HCT116 (cell line): ENCODE results near the gene CEACAM3. TPM values are rescaled to one million over a fixed set of nuclear protein-coding genes. Genes with fewer than 3 reads are reported as not detected.

Experiments used
- ATAC-seq: fragments of 200-7000 bp; cut with Tn5 transposase; 2 replicates; pipeline ENCODE4 v1.9.1; 2020; ENCODE audit warnings: mild to moderate bottlenecking, moderate library complexity
- BruUV-seq: library from RNA; stranded (reverse); fragments of 400-500 nt; replicated peaks from 2 replicates; lab custom pipeline; 2021; lab: Mats Ljungman, UMichigan
- CTCF ChIA-PET: fragments of 300-600 bp; sonication (Branson Sonifier 250); formaldehyde crosslinking; loops from one replicate; lab custom pipeline; 2021; ENCODE audit warnings: antibody characterized with exemption; lab: Charles Lee
- POLR2A ChIA-PET: fragments of 300-600, 350-600 bp; sonication (Branson Sonifier 250); formaldehyde crosslinking; loops from one replicate; lab custom pipeline; 2021; ENCODE audit warnings: antibody characterized with exemption; lab: Charles Lee
- RAD21 ChIA-PET, 2 experiments: fragments of 300-600 bp; sonication (Branson Sonifier 250); formaldehyde crosslinking; loops; one replicate each; lab custom pipeline; 2023; ENCODE audit warnings: low total read pairs in 2 of 2; ENCODE audit not compliant: uncharacterized antibody in 2 of 2, unreplicated experiment in 2 of 2, low non-redundant PET in 1 of 2; lab: Charles Lee
- DNase-seq: peaks from one replicate; pipeline ENCODE4 v3.0.0-alpha.2; 2010; ENCODE audit warnings: low read depth, low spot score
- H2AFZ ChIP-seq: fragments of 200-600 bp; shearing (Covaris generic), sonication (generic); 2 replicates; pipeline ENCODE4 v1.6.1; 2017; ENCODE audit warnings: low read depth, mixed run types, mixed read lengths, antibody characterized with exemption, low read length; ENCODE audit not compliant: poor library complexity, severe bottlenecking
- H3K27ac ChIP-seq: 2 replicates; pipeline ENCODE4 v1.5.1; 2012; ENCODE audit warnings: low read depth, low read length
- H3K27me3 ChIP-seq: fragments of 200-600 bp; sonication (generic); 2 replicates; pipeline ENCODE4 v1.6.1; 2016; ENCODE audit warnings: mixed run types, low read length, mixed read lengths; ENCODE audit not compliant: insufficient read depth
- H3K36me3 ChIP-seq, 2 experiments: fragments of 200-500 bp in 1 of 2; fragments of 200-600 bp in 1 of 2; sonication (Bioruptor generic) in 1 of 2; sonication (generic) in 1 of 2; 2 replicates each; pipeline versions ENCODE4 v1.5.1 to v1.6.1; 2014 to 2016; ENCODE audit warnings: low read length in 2 of 2, inconsistent platforms in 1 of 2, mixed read lengths in 1 of 2, mixed run types in 1 of 2; ENCODE audit not compliant: insufficient read depth in 2 of 2, control insufficient read depth in 1 of 2
- H3K4me1 ChIP-seq, 2 experiments: fragments of 200-600 bp in 1 of 2; sonication (generic) in 1 of 2; 2 replicates each; pipeline versions ENCODE4 v1.5.1 to v1.6.1; 2012 to 2017; ENCODE audit warnings: low read length in 2 of 2, inconsistent platforms in 1 of 2, mild to moderate bottlenecking in 1 of 2, mixed read lengths in 1 of 2, mixed run types in 1 of 2, moderate library complexity in 1 of 2; ENCODE audit not compliant: insufficient read depth in 2 of 2, control insufficient read depth in 1 of 2
- H3K4me2 ChIP-seq: fragments of 200-600 bp; sonication (generic); 2 replicates; pipeline ENCODE4 v1.6.1; 2017; ENCODE audit warnings: mixed run types, low read length, mixed read lengths
- H3K4me3 ChIP-seq, 2 experiments: fragments of 200-600 bp in 1 of 2; sonication (generic) in 1 of 2; replicated peaks in 1 of 2; 2 replicates each; pipeline ENCODE4 v1.5.1; 2011 to 2016; ENCODE audit warnings: low read length in 2 of 2, control low read depth in 1 of 2, low read depth in 1 of 2, mild to moderate bottlenecking in 1 of 2, mixed read lengths in 1 of 2, mixed run types in 1 of 2
- H3K79me2 ChIP-seq: fragments of 200-600 bp; sonication (generic); 2 replicates; pipeline ENCODE4 v1.6.1; 2017; ENCODE audit warnings: mild to moderate bottlenecking, mixed run types, low read length, moderate library complexity, mixed read lengths; ENCODE audit not compliant: insufficient read depth
- H3K9ac ChIP-seq: fragments of 200-600 bp; sonication (generic); 2 replicates; pipeline ENCODE4 v1.6.1; 2016; ENCODE audit warnings: low read length, mixed read lengths
- H3K9me2 ChIP-seq: fragments of 200-600 bp; sonication (generic), shearing (Covaris generic); 2 replicates; pipeline ENCODE4 v1.6.1; 2017; ENCODE audit warnings: mixed run types, mild to moderate bottlenecking, moderate library complexity; ENCODE audit not compliant: insufficient read depth
- H3K9me3 ChIP-seq, 2 experiments: fragments of 200-500 bp in 1 of 2; fragments of 200-600 bp in 1 of 2; sonication (Bioruptor generic) in 1 of 2; sonication (generic) in 1 of 2; 2 replicates each; pipeline ENCODE4 v1.6.1; 2014 to 2017; ENCODE audit warnings: low read length in 2 of 2, mixed read lengths in 2 of 2, inconsistent platforms in 1 of 2, low read depth in 1 of 2, mild to moderate bottlenecking in 1 of 2, mixed run types in 1 of 2, moderate library complexity in 1 of 2; ENCODE audit not compliant: control insufficient read depth in 1 of 2, insufficient read depth in 1 of 2
- H4K20me1 ChIP-seq: fragments of 200-600 bp; sonication (generic), shearing (Covaris generic); 2 replicates; pipeline ENCODE4 v1.6.1; 2017; ENCODE audit warnings: mixed run types, mild to moderate bottlenecking, moderate library complexity; ENCODE audit not compliant: insufficient read depth
- CEBPB ChIP-seq: IDR thresholded peaks from 2 replicates; pipeline ENCODE4 v1.6.1; 2012; ENCODE audit warnings: low read depth
- CTCF ChIP-seq, 3 experiments: fragments of 200-600 bp in 1 of 3; sonication (generic) in 1 of 3; IDR thresholded peaks in 2 of 3; conservative IDR thresholded peaks in 1 of 3; 2 replicates each; pipeline ENCODE4 v1.5.1; 2012 to 2017; ENCODE audit warnings: low read depth in 2 of 3, low read length in 2 of 3, antibody characterized with exemption in 1 of 3, borderline replicate concordance in 1 of 3, control low read depth in 1 of 3, mild to moderate bottlenecking in 1 of 3, mixed read lengths in 1 of 3, mixed run types in 1 of 3, moderate library complexity in 1 of 3; ENCODE audit not compliant: insufficient read depth in 1 of 3
- JUND ChIP-seq: IDR thresholded peaks from 2 replicates; pipeline ENCODE4 v1.6.1; 2012
- POLR2AphosphoS5 ChIP-seq: IDR thresholded peaks from 2 replicates; pipeline ENCODE4 v1.6.1; 2011; ENCODE audit warnings: mild to moderate bottlenecking, low read depth, low read length, moderate library complexity
- RAD21 ChIP-seq: IDR thresholded peaks from 2 replicates; pipeline ENCODE4 v1.6.1; 2012; ENCODE audit warnings: low read depth, mild to moderate bottlenecking
- SIN3A ChIP-seq: IDR thresholded peaks from 2 replicates; pipeline ENCODE4 v1.6.1; 2012; ENCODE audit warnings: low read depth
- ZNF274 ChIP-seq: fragments of 200-500 bp; sonication (Bioruptor generic); IDR thresholded peaks from 2 replicates; pipeline ENCODE4 v1.6.1; 2014; ENCODE audit warnings: mild to moderate bottlenecking, low read depth, low read length, inconsistent platforms
- intact Hi-C: fragments of 100-400 bp; cut with micrococcal nuclease; formaldehyde crosslinking; loops from 2 replicates; pipeline ENCODE4 v1.10.0; 2022
- total RNA-seq: library from RNA; stranded (reverse); gene quantifications from one replicate; pipeline ENCODE4 v1.2.1, GENCODE V29; 2021; ENCODE audit not compliant: unreplicated experiment

CEACAM3 gene
- total RNA-seq, 1 experiment from 2014 or later, result not detected

DNA sequence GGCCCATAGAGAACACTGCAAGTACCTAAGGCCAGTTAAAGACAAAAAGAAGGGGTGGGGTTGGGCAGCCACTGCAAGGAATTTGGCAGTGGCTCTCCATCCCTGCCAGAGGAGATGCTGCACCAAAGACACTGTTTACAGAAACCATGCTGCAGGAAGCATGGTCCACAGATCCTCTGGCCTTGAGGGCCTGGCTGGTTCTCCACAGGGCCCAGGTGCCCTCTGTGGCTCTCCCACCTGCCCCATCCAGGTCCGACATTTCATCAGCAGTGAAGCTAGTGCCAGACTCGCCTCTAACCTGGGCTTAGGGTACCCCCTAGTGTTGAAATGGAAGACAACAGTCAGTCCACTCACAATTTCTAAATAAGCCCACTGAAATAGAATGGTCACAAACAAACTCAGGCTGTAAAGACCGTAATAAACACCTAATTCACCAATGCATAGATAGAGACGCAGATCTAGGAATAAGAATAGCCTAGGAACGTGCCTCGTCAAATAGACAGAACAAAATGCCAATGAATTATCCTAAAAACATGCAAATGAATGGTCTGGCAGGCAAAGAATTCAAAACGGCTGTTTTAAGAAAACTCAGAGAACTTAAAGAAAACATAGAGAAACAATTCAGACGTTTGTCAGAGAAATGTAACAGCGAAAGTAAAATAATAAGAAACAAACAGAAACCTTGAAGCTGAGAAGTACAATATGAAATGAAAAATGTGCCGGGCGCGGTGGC is 24.8 kb downstream of the CEACAM3 start:
- ATAC-seq, result peak; percentile 97

More for the DNA sequence above, 24.8 kb downstream of the CEACAM3 start:
- Histone ChIP-seq H3K9me2 (no peaks in the 10 kb centered on the region), H3K9me3 (no peaks in the 10 kb centered on the region), H3K4me3 (no peak overlapping the region), H3K79me2 (no peaks in the 10 kb centered on the region), H3K9ac (no peak overlapping the region), H3K36me3 (no peaks in the 10 kb centered on the region), H4K20me1 (no peaks in the 10 kb centered on the region), H3K27me3 (peaks cover 4% of the 10 kb centered on the region), H3K4me2 (no peak overlapping the region), H3K27ac (no peak overlapping the region), H2AFZ (peak overlapping the region; percentile 66), H3K4me1 (no peaks in the 10 kb centered on the region)
- BruUV-seq, result no TSS peak
- ChIA-PET CTCF (interaction anchor here (0.7 to 4.0 kb wide), 9 partner anchors 15 to 251 kb away, joined by 3 to 80 read pairs (median 5); partner anchors contain the start of genes CEACAM3, CEACAM6 and RABAC1), POLR2A (no interaction called here), RAD21 (interaction anchor here (0.6 to 1.0 kb wide), 4 partner anchors 28 to 267 kb away, joined by 3 to 4 read pairs (median 3); no protein-coding TSS in a partner anchor)
- DNase-seq, result peak; percentile 57
- TF ChIP-seq ZNF274 (no peak), RAD21 (peak; percentile 81), SIN3A (no peak), CTCF (IDR thresholded peaks at IDR 0.05 in 2 of 3, conservative IDR thresholded peaks at IDR 0.05 in 1 of 3; ENCODE audit: borderline replicate concordance in 1 of 3, insufficient read depth in 1 of 3, low read depth in 2 of 3, low read length in 2 of 3) (peak; percentile 79 to 83 (median 83)), CEBPB (no peak), JUND (no peak), POLR2AphosphoS5 (no peak)
- intact Hi-C loops, result loop anchor here (1.0 to 2.0 kb wide), 4 partner anchors 28 to 114 kb away; no protein-coding TSS in a partner anchor
